K562 (cell line): ENCODE results near the gene TLX2. TPM values are rescaled to one million over a fixed set of nuclear protein-coding genes. Genes with fewer than 3 reads are reported as not detected.

Experiments
- DACH1 ChIP-seq: fragments of 450-650 bp; IDR thresholded peaks from 2 replicates; pipeline ENCODE4 v1.6.1; 2018; ENCODE audit not compliant: partially characterized antibody
- FOXJ3 ChIP-seq: sonication (generic); formaldehyde crosslinking; IDR thresholded peaks from 2 replicates; pipeline ENCODE4 v1.4.0; 2020; ENCODE audit warnings: mild to moderate bottlenecking, missing genetic modification reagents
- HMG20B ChIP-seq: fragments of 250-450 bp; sonication (Bioruptor Pico); IDR thresholded peaks from 2 replicates; pipeline ENCODE4 v1.5.0; 2021; ENCODE audit warnings: mild to moderate bottlenecking
- NR2C1 ChIP-seq, 2 experiments: fragments of 450-650 bp; IDR thresholded peaks; 2 replicates each; pipeline ENCODE4 v1.6.1; 2017; ENCODE audit warnings: mild to moderate bottlenecking in 2 of 2, antibody characterized with exemption in 1 of 2, inconsistent platforms in 1 of 2, missing compliant biosample characterization in 1 of 2, missing genetic modification characterization in 1 of 2
- NUFIP1 ChIP-seq: fragments of 450-650 bp; IDR thresholded peaks from 2 replicates; pipeline ENCODE4 v1.6.1; 2018; ENCODE audit not compliant: partially characterized antibody
- RFX1 ChIP-seq: fragments of 450-650 bp; IDR thresholded peaks from 2 replicates; pipeline ENCODE4 v1.6.1; 2016; ENCODE audit warnings: mild to moderate bottlenecking, moderate library complexity
- RFX7 ChIP-seq: fragments of 250-450 bp; sonication (Bioruptor Pico); IDR thresholded peaks from 2 replicates; pipeline ENCODE4 v1.5.1; 2021; ENCODE audit warnings: mild to moderate bottlenecking
- SLC30A9 ChIP-seq: fragments of 250-450 bp; sonication (Bioruptor Pico); IDR thresholded peaks from 2 replicates; pipeline ENCODE4 v1.8.0; 2022; ENCODE audit warnings: mild to moderate bottlenecking, moderate library complexity
- SRSF3 ChIP-seq: fragments of 200-400 bp; formaldehyde crosslinking; IDR thresholded peaks from 2 replicates; pipeline ENCODE4 v1.6.1; 2016; ENCODE audit warnings: mild to moderate bottlenecking, low read length, moderate library complexity; ENCODE audit not compliant: insufficient read depth
- ZNF12 ChIP-seq: sonication (generic); formaldehyde crosslinking; IDR thresholded peaks from 2 replicates; pipeline ENCODE4 v1.4.0; 2020; ENCODE audit warnings: mild to moderate bottlenecking, missing genetic modification reagents
- ZNF507 ChIP-seq: conservative IDR thresholded peaks from 2 replicates; pipeline ENCODE4 v1.6.1; 2017; ENCODE audit warnings: missing genetic modification characterization, missing compliant biosample characterization
- polyA plus RNA-seq, 8 experiments: library from polyadenylated mRNA; depleted of rRNA in 4 of 8; stranded (reverse) in 5 of 8; unstranded in 3 of 8; fragments of >200 nt; fragmentation: Nextera tagmentation in 2 of 8; fragmentation: Illumina TruSeq in 1 of 8; extraction: Ambion mirVana in 2 of 8; extraction: Trizol in 1 of 8; gene quantifications; 2 replicates each; pipeline versions ENCODE4 v1.2.1 to v1.2.3, GENCODE V29; 2011 to 2014; ENCODE audit warnings: inconsistent platforms in 1 of 8, missing spikeins in 1 of 8
- total RNA-seq, 7 experiments: library from RNA; depleted of rRNA in 6 of 7; stranded (reverse); fragments of >200 nt in 6 of 7; fragmentation: Illumina TruSeq in 2 of 7; extraction: Trizol in 2 of 7; gene quantifications; 2 replicates each; pipeline versions ENCODE4 v1.2.1 to v1.2.3, GENCODE V29; 2011 to 2021; ENCODE audit warnings: low replicate concordance in 1 of 7
- TF ChIP-seq, protein P1 (sequence below): sonication (generic); formaldehyde crosslinking; IDR thresholded peaks from 2 replicates; pipeline ENCODE4 v1.8.0; 2022; ENCODE audit warnings: mild to moderate bottlenecking, missing genetic modification reagents
- TF ChIP-seq, protein P2 (sequence below): fragments of 250-450 bp; sonication (Bioruptor Pico); IDR thresholded peaks from 2 replicates; pipeline ENCODE4 v1.9.0; 2021; ENCODE audit warnings: mild to moderate bottlenecking
- TF ChIP-seq, protein P3 (sequence below), 2 experiments: IDR thresholded peaks in 1 of 2; conservative IDR thresholded peaks in 1 of 2; 2 replicates each; pipeline ENCODE4 v1.6.1; 2016; ENCODE audit warnings: low read depth in 2 of 2, mild to moderate bottlenecking in 1 of 2, missing compliant biosample characterization in 1 of 2, missing genetic modification characterization in 1 of 2, moderate library complexity in 1 of 2
- TF ChIP-seq, protein P4 (sequence below), 2 experiments: fragments of 450-650 bp; IDR thresholded peaks; 2 replicates each; pipeline ENCODE4 v1.6.1; 2016; ENCODE audit warnings: mild to moderate bottlenecking in 2 of 2, borderline replicate concordance in 1 of 2, low read depth in 1 of 2, moderate library complexity in 1 of 2

TLX2 gene
- total and polyA plus RNA-seq, 9 of the 15 experiments (the other 6 are each of a cell fraction or from before 2014, with no cell fraction given) = not detected

DNA sequence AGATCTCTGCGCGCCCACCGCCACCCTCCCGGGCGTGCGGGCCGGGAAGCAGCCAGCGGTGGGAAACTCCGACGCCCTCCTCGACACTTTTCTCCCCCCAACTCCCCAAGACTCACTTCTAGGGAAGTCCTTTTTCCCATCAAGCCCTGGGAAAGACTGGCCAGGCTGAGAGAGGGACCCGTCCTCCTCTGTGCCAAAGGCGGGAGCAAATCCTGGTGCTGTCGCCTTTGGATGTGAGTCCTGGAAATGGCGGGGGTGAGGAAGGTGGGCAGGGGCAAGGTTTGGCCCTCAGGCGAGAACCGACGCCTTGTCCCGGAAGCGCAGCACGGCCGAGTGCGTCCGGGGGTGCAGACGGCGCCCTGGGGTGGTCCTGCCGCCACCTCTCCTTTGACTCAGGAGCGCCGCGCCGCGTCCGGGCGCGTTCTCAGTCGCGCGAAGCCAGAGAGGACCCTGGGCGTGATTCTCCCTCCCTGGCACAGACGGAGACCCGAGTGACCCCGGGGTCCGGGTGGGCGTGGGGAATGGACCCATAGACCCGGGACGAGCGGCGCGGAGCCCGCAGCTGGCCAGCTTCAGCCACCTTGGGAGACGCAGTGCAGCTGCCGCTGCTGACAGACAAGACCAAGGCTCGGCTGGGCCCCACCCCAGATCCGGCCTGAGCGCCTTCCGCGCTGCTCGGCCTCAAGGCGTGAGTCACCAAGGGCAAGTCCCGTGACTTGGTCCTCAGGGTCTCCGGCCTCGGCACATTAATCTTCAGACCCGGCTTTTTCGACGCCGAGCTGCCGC lies 11.3 kb upstream of the TLX2 start (continued):
- TF ChIP-seq RFX7 (CRISPR knock-in tag) (no peak), DACH1 (peak; percentile 12), FOXJ3 (CRISPR knock-in tag) (no peak), NUFIP1 (no peak), ZNF12 (CRISPR knock-in tag) (peak; percentile 14), HMG20B (CRISPR knock-in tag) (no peak), NR2C1 (IDR thresholded peaks at IDR 0.05) (no peak), NR2C1 (tag; IDR thresholded peaks at IDR 0.05) (0 out of 2 replicates have a peak, but pooled peaks have one; percentile 27), SLC30A9 (CRISPR knock-in tag) (no peak), SRSF3 (no peak), ZNF507 (tag) (no peak), RFX1 (no peak)
- TF ChIP-seq, protein P1, sequence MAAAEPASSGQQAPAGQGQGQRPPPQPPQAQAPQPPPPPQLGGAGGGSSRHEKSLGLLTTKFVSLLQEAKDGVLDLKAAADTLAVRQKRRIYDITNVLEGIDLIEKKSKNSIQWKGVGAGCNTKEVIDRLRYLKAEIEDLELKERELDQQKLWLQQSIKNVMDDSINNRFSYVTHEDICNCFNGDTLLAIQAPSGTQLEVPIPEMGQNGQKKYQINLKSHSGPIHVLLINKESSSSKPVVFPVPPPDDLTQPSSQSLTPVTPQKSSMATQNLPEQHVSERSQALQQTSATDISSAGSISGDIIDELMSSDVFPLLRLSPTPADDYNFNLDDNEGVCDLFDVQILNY (CRISPR knock-in tag) = no peak
- TF ChIP-seq, protein P2, sequence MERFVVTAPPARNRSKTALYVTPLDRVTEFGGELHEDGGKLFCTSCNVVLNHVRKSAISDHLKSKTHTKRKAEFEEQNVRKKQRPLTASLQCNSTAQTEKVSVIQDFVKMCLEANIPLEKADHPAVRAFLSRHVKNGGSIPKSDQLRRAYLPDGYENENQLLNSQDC (CRISPR knock-in tag) = no peak
- TF ChIP-seq, protein P3, sequence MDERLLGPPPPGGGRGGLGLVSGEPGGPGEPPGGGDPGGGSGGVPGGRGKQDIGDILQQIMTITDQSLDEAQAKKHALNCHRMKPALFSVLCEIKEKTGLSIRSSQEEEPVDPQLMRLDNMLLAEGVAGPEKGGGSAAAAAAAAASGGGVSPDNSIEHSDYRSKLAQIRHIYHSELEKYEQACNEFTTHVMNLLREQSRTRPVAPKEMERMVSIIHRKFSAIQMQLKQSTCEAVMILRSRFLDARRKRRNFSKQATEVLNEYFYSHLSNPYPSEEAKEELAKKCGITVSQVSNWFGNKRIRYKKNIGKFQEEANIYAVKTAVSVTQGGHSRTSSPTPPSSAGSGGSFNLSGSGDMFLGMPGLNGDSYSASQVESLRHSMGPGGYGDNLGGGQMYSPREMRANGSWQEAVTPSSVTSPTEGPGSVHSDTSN (CRISPR knock-in tag; IDR thresholded peaks at IDR 0.05; ENCODE audit: low read depth) = no peak
- TF ChIP-seq, protein P3 (tag; conservative IDR thresholded peaks at IDR 0.05; ENCODE audit: low read depth) = peak; percentile 41; the same call in 1 of the 2 replicates
- TF ChIP-seq, protein P4, sequence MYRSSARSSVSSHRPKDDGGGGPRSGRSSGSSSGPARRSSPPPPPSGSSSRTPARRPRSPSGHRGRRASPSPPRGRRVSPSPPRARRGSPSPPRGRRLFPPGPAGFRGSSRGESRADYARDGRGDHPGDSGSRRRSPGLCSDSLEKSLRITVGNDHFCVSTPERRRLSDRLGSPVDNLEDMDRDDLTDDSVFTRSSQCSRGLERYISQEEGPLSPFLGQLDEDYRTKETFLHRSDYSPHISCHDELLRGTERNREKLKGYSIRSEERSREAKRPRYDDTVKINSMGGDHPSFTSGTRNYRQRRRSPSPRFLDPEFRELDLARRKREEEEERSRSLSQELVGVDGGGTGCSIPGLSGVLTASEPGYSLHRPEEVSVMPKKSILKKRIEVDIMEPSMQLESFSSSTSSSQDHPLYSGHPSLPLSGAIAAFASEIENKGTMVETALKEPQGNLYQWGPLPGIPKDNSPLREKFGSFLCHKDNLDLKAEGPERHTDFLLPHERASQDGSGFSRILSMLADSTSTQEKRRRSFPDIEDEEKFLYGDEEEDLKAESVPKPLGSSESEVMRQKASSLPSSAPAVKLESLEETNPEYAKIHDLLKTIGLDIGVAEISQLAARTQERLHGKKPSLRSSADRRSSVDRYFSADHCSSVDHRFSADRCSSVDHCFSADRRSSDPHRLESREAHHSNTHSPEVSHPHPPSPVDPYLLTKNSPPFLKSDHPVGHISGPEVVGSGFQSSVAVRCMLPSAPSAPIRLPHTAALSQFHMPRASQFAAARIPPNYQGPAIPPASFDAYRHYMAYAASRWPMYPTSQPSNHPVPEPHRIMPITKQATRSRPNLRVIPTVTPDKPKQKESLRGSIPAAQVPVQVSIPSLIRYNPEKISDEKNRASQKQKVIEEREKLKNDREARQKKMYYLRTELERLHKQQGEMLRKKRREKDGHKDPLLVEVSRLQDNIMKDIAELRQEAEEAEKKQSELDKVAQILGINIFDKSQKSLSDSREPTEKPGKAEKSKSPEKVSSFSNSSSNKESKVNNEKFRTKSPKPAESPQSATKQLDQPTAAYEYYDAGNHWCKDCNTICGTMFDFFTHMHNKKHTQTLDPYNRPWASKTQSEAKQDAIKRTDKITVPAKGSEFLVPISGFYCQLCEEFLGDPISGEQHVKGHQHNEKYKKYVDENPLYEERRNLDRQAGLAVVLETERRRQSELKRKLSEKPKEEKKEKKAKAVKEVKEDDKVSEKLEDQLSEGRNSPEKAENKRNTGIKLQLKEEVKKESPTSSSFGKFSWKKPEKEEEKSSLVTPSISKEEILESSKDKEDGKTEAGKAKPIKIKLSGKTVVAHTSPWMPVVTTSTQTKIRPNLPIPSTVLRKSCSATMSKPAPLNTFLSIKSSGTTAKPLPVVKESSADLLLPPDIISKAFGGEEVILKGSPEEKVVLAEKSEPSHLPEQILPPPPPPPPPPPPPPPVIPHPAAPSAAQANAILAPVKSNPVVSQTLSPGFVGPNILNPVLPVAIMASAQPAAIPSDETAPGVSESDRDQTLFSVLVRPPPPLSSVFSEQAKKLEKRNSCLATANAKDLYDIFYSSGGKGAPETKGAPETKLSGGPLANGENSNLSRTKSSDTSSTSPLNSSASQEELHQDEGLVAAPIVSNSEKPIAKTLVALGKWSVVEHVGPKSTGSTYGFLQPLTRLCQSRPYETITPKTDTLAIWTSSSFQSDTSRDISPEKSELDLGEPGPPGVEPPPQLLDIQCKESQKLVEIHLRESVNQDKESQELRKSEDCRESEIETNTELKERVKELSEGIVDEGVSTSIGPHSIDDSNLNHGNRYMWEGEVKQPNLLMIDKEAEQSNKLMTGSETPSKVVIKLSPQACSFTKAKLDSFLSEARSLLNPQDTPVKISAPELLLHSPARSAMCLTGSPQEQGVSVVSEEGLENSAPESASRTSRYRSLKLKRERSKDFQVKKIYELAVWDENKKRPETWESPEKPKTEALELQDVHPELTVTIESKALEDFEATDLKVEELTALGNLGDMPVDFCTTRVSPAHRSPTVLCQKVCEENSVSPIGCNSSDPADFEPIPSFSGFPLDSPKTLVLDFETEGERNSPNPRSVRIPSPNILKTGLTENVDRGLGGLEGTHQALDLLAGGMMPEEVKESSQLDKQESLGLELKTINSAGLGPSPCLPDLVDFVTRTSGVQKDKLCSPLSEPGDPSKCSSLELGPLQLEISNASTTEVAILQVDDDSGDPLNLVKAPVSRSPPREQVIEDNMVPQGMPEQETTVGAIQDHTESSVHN (IDR thresholded peaks at IDR 0.05; ENCODE audit: borderline replicate concordance in 1 of 2, low read depth in 1 of 2) = no peak
